GM19324 (cell line): ENCODE measurements around the gene C20orf144.

Experiments
- ATAC-seq: cut with Tn5 transposase; IDR thresholded peaks from one replicate; pipeline ENCODE4 v1.9.1; 2021; ENCODE audit warnings: mild to moderate bottlenecking, moderate library complexity; ENCODE audit not compliant: unreplicated experiment, low FRiP score

The C20orf144 gene

DNA sequence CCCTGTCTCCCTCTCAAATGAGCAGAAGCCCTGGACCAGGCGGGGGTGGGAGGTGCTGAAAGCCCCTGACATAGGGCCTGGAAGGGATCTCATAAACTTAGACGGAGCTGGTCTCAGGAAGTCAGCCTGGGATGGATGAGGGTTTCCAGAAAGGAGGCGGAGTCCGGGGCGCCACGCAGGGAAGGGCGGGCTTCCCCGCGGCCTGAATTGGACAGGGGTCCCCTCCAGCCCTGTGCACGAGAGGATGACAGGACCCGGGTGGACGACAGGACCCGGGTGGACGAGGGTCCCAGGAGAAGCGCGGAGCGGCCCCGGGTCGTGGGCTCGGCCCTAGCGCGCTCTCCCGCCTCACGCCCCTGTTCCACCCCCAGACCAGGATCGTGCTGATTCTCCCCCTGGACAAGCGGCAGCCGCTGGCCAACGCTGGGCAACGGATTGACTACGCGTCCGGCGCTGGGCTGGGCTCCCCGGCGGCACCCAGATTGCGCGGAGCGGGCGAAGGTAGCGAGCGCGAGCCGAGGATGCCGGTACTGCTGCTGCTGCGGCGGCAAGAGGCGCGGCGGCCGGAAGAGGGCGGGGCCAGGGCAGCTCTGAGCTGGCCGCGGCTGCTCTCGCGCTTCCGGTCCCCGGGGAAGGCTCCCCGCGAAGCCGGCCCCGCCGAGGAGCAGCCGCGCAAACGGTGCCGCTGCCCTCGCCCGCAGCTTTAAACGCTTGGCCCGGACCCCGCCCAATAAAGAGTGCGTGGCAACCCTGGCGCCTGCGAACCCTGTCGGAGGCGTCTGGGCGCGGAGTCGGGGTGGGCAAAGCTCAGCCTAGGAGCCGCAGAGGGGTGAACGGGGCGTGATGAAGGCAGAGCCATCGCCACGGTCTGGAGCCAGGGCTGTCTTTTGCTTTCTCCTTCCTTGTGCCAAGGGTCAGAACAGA lies 1.3 kb downstream of the C20orf144 start:
- peak; percentile 48 for ATAC-seq

- ATAC-seq, result no peak
Measured at GRCh38 chr20:33664085-33664761, 2.1 kb downstream of the C20orf144 start.

GRCh38 chr20:33664762-33665144 lies 2.6 kb downstream of the C20orf144 start:
- no peak for ATAC-seq

DNA sequence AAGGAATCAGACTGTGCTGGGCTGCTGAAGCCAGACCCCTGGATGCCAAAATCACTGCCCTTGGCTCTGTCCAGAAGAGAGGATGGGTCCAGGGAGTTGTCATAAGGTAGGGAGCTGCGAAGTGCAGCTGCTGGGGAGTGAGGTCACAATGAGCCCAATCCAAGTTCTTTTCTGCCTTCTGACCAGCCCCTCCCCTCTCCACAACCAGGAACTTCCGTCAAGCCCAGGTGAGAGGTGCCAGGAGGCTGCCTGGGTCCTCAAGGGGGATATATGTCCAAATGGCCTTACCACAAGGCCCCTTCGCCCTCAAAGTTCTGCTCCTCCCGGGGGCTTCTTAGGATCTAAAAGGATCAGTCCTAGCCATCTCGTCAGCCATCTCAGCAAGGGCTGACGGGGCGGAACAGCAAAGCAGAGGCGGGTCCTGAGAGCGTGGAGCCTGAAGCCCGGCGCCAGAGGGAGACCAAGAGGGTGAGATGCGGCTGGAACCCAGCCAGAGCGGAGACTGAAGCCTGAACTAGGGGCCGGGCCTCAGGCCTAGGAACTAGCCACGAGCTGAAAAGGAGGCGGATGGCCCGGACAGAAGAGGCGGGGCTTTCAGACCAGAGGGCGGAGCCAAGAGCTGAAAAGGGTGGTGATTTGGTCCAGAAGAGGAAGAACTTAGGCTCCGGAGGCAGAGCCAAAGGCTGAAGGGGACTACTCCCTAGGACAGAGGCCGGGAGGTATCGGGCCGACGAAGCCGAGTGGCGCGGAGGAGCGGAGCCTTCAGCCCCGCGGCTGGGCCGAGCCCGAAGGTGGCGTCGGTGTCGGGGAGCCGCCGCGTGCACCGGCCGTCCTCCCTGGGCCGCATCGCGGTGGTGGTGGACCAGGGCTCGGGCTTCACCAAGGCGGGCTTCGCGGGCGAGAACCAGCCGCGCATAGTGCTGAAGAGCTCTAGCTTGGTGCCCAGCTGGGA lies 4.4 kb downstream of the C20orf144 start, which contains the start of gene ACTL10:
Gene ACTL10, plus strand, starts transcription at position 651 of the 952 bp plus-strand sequence. CDS start 555 bp downstream, outside the sequence.
- peak; percentile 61 for ATAC-seq

DNA sequence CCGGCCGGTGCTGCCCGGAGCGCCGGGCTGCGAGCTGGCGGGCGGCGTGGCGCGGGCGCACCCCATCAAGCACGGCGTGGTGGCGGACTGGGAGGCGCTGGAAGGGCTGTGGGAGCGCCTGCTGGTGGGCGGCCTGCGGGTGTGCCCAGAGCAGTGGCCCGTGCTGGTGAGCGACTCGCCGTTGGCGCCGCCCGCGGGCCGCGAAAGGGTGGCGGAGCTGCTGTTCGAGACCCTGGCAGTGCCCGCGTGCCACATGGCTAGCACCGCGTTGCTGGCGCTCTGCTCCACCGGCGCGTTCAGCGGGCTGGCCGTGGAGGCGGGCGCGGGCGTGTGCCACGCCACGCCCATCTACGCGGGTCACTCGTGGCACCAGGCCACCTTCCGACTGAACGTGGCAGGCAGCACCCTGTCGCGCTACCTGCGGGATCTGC lies 5.1 kb downstream of the C20orf144 start:
- peak; percentile 2 for ATAC-seq

GRCh38 chr20:33667676-33668465 lies 5.7 kb downstream of the C20orf144 start:
- peak; percentile 28 for ATAC-seq

DNA sequence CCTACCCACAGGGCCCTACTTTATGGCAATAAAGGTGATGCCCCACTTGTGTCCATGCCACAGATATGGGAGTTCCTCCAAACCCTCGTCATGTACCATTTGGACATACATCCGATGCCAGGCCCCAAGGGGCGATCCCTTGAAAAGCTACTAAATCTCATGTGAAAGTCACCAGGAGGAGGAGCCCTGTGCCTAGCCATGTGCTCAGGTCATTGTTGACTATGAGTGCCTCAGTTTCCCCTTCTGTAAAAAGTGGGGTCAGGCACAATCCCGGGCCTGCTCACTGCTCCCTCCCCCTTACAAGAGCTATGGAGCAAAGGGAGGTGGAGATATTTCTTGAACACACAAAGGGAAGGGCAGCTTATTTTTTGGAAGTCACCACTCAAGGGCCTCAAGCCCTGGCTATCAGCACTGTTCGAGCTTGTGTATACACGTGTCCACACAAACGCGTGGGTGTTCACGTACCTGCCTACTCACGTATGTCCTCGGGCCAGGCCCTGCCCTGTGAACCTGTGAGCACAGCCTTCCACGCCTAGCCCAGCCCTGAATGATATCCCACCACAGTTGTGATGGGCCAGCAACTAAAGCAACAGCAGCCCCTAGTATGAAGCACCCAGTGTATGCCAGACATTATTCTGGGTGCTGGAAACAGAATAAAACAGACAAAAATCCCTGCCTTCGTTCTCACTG lies 6.5 kb downstream of the C20orf144 start:
- ATAC-seq, result no peak

- no peak for ATAC-seq
Measured at GRCh38 chr20:33669224-33669623, 7.1 kb downstream of the C20orf144 start.

- ATAC-seq, result no peak
Measured at GRCh38 chr20:33669873-33670640, 7.9 kb downstream of the C20orf144 start.

- ATAC-seq, result no peak
Measured at GRCh38 chr20:33670715-33671499, 8.8 kb downstream of the C20orf144 start.

GRCh38 chr20:33671573-33672288 lies 9.6 kb downstream of the C20orf144 start:
- ATAC-seq, result no peak

DNA sequence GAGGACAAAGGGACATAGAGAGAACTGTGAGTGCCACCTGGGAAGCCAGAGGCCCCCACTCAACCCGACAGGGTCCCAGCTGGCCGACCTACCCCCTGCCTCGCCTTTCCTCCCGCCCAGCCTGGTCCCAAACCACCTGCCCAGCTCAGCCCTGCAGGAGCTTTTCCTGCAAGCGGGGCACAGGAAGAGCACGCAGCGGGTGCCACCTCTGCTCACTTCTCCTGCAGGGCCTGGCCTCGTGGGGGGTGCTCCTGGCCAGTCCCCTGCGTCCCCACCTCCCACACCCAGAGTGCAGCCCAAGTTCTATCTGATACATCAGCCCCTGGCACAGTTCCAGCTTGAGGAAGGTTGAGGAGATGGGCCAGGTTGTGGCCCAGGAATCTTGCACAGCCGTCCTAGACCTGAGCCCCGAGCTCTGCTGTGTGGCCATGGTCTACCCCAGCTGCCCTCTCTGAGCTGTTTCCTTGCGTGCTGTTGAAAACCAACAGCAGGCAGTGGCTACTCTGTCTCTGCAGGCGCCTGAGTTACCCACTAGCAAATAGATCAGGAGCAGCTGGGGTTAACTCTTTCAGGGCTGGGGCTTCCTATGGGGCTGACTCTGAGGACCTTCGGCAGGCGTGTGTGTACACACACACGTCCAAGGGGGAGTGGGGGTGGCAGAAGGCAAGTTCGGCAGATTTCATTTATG lies 10.4 kb downstream of the C20orf144 start:
- no peak for ATAC-seq

GRCh38 chr20:33673114-33673409 lies 10.9 kb downstream of the C20orf144 start:
- no peak for ATAC-seq

DNA sequence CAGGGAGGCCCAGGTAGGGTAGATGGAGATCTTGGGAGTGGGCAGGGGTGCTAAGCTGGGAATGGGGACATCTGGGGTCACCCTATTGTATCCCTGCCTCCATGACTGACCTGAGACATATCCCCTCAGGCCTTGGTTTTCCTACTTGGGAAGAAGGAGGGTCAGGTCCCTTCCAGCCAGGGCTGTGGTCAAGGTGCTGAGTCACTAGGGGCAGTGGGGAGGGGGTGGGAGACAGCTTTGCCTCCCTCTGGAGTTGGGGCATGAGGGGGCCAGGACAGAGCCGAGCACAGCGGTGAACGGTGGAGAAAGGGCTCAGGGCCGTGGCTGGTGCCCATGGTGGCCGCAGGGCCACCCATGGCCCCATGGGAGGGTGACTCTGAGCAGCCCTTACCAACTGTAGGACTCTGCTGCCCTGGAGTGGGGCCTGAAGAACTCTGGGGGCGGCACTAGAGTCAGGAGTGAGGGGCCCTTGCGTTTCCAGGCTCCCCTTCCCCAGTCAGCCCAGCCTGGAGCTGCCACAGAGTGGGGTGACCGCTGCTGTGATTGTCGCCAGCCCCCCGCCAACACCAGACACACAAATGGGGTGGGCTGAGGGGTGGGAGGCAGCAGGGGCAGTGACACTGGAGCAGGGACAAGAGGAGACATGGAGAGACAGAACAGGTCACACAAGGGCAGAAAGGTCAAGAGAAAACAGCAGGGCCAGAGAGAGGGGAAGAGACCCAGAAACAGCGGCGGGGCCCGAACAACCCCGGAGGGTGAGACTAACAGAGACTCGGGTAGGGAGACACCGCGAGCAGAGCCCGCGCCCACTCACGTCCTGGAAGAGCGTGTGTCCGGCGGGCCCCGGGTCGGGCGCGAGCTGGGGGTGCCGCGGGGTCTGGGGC lies 11.5 kb downstream of the C20orf144 start:
- ATAC-seq, result no peak

DNA sequence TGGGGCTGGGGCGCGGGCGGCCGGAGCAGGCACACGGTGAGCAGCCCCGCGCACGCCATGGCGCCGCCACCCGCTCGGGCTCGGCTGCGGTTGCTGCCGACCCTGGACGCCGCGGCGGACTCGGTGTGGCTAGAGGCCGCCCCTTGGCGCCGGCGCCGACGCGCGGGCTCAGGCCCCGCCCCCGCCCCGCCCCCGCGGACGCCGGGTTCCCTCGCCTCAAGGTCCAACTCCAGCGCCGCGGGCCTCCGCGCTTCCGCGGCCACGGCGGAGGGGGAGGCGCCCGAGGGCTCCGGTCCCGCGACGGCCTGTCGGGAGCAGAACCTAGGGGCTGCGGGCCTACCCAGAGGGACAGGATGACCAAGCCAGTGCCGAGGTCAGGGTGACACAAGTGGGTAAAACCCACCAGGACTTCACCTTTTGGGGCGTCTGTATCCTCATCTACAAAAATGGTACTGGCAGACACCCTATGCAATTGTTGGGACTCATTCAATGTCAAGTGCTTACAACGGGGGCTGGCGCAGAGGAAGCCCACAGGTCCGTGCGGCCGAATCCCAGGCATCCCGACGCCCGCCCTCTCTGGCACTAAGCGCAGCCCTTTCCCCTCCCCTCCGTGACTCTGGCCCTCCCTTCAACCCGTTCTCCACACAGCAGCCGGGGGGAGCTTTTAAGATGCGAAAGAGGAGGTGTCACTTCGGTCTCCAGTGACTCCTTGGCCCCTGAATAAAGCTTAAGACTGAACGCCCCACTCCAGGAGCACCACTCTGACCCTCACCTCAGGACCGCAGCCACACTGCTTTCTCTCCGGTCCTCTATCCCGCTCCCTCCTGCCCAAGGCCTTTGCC lies 12.4 kb downstream of the C20orf144 start, which contains the start of gene NECAB3:
Gene NECAB3, minus strand, starts transcription at position 135 of the 842 bp plus-strand sequence. Its CDS starts 76 bp downstream, at position 59.
- no peak for ATAC-seq
